OCI-LY1 (cell line): ENCODE data around the gene RWDD2A.

ENCODE experiments used
- EZH2 ChIP-seq: fragments of 200-600 bp; sonication (generic), shearing (Covaris generic); IDR thresholded peaks from 2 replicates; pipeline ENCODE4 v1.8.0; 2017; ENCODE audit warnings: borderline replicate concordance, mixed run types, mild to moderate bottlenecking, antibody characterized with exemption, low read length, moderate library complexity, mixed read lengths
- TF ChIP-seq, protein P1 (sequence below): fragments of 200-600 bp; sonication (generic), shearing (Covaris generic); IDR thresholded peaks from 2 replicates; pipeline ENCODE4 v1.5.1; 2017; ENCODE audit warnings: mild to moderate bottlenecking, antibody characterized with exemption, low read length, moderate library complexity, mixed read lengths

DNA sequence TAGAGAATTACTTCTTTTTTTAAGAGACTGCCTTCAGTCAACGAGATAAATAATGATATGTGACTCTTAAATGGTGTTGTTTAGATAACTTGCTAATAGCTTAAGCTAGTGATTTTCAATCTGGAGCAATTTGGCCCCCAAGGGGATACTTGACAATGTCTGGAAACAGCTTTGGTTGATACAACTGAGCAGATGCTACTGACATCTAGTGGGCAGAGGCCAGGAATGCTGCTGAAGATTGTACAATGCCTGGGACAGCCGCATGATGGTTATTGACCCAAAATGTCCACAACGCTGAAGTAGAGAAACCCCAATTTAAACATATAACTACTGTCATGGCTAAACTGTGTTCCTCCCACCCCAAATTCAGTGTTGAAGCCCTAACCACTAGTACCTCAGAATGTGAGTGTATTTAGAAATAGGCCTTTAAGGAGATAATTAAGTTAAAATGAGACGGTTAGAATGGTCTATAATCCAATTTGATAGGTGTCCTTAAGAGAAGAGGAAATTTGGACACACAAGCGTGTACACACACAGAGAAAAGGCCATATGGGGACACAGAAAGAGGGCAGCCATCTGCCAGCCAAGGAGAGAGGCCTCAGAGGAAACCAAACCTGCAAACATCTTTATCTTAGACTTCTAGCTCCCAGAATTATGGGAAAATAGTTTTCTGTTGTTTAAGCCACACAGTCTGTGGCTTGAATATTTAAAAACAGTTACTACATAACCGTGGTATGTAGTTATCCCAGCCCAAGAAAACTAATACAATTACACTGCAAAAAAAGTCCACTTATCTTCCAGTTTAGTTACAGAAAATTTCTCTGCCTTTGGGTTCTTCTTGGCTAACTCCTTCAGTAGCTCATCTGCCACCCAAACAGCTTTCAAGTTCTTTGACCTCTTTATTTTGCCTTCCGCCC, 22.2 kb downstream of the RWDD2A start:
- TF ChIP-seq EZH2, result no peak
- TF ChIP-seq, protein P1, sequence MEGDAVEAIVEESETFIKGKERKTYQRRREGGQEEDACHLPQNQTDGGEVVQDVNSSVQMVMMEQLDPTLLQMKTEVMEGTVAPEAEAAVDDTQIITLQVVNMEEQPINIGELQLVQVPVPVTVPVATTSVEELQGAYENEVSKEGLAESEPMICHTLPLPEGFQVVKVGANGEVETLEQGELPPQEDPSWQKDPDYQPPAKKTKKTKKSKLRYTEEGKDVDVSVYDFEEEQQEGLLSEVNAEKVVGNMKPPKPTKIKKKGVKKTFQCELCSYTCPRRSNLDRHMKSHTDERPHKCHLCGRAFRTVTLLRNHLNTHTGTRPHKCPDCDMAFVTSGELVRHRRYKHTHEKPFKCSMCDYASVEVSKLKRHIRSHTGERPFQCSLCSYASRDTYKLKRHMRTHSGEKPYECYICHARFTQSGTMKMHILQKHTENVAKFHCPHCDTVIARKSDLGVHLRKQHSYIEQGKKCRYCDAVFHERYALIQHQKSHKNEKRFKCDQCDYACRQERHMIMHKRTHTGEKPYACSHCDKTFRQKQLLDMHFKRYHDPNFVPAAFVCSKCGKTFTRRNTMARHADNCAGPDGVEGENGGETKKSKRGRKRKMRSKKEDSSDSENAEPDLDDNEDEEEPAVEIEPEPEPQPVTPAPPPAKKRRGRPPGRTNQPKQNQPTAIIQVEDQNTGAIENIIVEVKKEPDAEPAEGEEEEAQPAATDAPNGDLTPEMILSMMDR, result peak; percentile 84
